Keratinocyte (primary cell): ENCODE data around the gene TLDC2. TPM values are rescaled to one million over a fixed set of nuclear protein-coding genes. Genes with fewer than 3 reads are reported as not detected.

ENCODE experiments used
- DNase-seq: peaks from one replicate; pipeline ENCODE4 v3.0.0-alpha.2; 2011; ENCODE audit warnings: low read depth, missing footprints, low spot score
- FAIRE-seq: peaks from 2 replicates; lab custom pipeline; 2011; peaks lifted over from hg19 to GRCh38; lab: Jason Lieb, UNC
- H2AFZ ChIP-seq: 2 replicates; pipeline ENCODE4 v1.6.0; 2012; ENCODE audit warnings: low read length, control low read depth, inconsistent platforms; ENCODE audit not compliant: control insufficient read depth
- H3K27ac ChIP-seq: 2 replicates; pipeline ENCODE4 v1.5.1; 2011; ENCODE audit warnings: low read length; ENCODE audit not compliant: control insufficient read depth, insufficient read depth
- H3K27me3 ChIP-seq: 3 replicates; pipeline ENCODE4 v1.6.0; 2011; ENCODE audit warnings: low read length; ENCODE audit not compliant: control insufficient read depth, insufficient read depth; ENCODE audit errors: extremely low read depth
- H3K36me3 ChIP-seq, 2 experiments: 2 replicates in 1 of 2; 3 replicates in 1 of 2; pipeline ENCODE4 v1.5.1; 2011; ENCODE audit warnings: low read length in 2 of 2, mild to moderate bottlenecking in 1 of 2; ENCODE audit not compliant: control insufficient read depth in 2 of 2, insufficient read depth in 2 of 2; ENCODE audit errors: extremely low read depth in 1 of 2
- H3K4me1 ChIP-seq: 3 replicates; pipeline ENCODE4 v1.5.1; 2011; ENCODE audit warnings: low read length; ENCODE audit not compliant: control insufficient read depth, insufficient read depth; ENCODE audit errors: extremely low read depth
- H3K4me2 ChIP-seq: 3 replicates; pipeline ENCODE4 v1.6.0; 2011; ENCODE audit warnings: low read depth, low read length; ENCODE audit not compliant: control insufficient read depth, insufficient read depth; ENCODE audit errors: extremely low read depth
- H3K4me3 ChIP-seq, 3 experiments: fragments of 200-600 bp in 1 of 3; sonication (generic) in 1 of 3; 2 replicates in 2 of 3; 3 replicates in 1 of 3; pipeline ENCODE4 v1.5.1; 2011 to 2016; ENCODE audit warnings: low read length in 3 of 3, mild to moderate bottlenecking in 3 of 3, control low read depth in 2 of 3, inconsistent platforms in 1 of 3, low read depth in 1 of 3, mixed read lengths in 1 of 3, mixed run types in 1 of 3, moderate library complexity in 1 of 3; ENCODE audit not compliant: control insufficient read depth in 2 of 3, insufficient read depth in 2 of 3; ENCODE audit errors: extremely low read depth in 1 of 3
- H3K79me2 ChIP-seq: 2 replicates; pipeline ENCODE4 v1.6.0; 2012; ENCODE audit warnings: low read length; ENCODE audit not compliant: control insufficient read depth, insufficient read depth
- H3K9ac ChIP-seq: 3 replicates; pipeline ENCODE4 v1.6.0; 2011; ENCODE audit warnings: low read length; ENCODE audit not compliant: control insufficient read depth, insufficient read depth; ENCODE audit errors: extremely low read depth
- H3K9me1 ChIP-seq: 3 replicates; pipeline ENCODE4 v1.6.0; 2011; ENCODE audit warnings: low read length; ENCODE audit not compliant: control insufficient read depth, insufficient read depth; ENCODE audit errors: extremely low read depth
- H3K9me3 ChIP-seq: 2 replicates; pipeline ENCODE4 v1.5.1; 2012; ENCODE audit warnings: low read depth, low read length; ENCODE audit not compliant: control insufficient read depth
- H4K20me1 ChIP-seq: 3 replicates; pipeline ENCODE4 v1.6.0; 2011; ENCODE audit warnings: low read length; ENCODE audit not compliant: control insufficient read depth, insufficient read depth; ENCODE audit errors: extremely low read depth
- EZH2 ChIP-seq: IDR thresholded peaks from one replicate; pipeline ENCODE4 v1.6.1; 2012; ENCODE audit warnings: inconsistent platforms, mild to moderate bottlenecking, low read length, moderate library complexity
- dilution Hi-C: fragments of 300-500 bp; cut with MboI; formaldehyde crosslinking; loops from one replicate; pipeline ENCODE4 v1.7.0; 2020; ENCODE audit warnings: low sequenced_read_pairs; ENCODE audit not compliant: extremely low pct_ligation_motif_present
- polyA plus RNA-seq, 5 experiments: library from polyadenylated mRNA; depleted of rRNA in 3 of 5; stranded (reverse) in 3 of 5; stranded (forward) in 1 of 5; unstranded in 1 of 5; fragments of >200 nt; gene quantifications; 1 replicate in 1 of 5; 2 replicates in 3 of 5; 3 replicates in 1 of 5; pipeline versions ENCODE4 v1.2.1 to v1.2.3, GENCODE V29; 2011 to 2012; ENCODE audit warnings: missing spikeins in 2 of 5, low read depth in 1 of 5, low replicate concordance in 1 of 5
- TF ChIP-seq, protein P1 (sequence below), 3 experiments: IDR thresholded peaks in 1 of 3; conservative IDR thresholded peaks in 1 of 3; optimal IDR thresholded peaks in 1 of 3; 2 replicates in 2 of 3; 3 replicates in 1 of 3; pipeline versions ENCODE3 to v1.5.1; 2011; ENCODE audit warnings: low read length in 3 of 3, mild to moderate bottlenecking in 3 of 3, moderate library complexity in 2 of 3, control low read depth in 1 of 3, inconsistent platforms in 1 of 3; ENCODE audit not compliant: insufficient read depth in 2 of 3; ENCODE audit errors: extremely low read depth in 1 of 3

Gene TLDC2
- polyA plus RNA-seq, 1 donor (not counting 4 experiments of a cell fraction or from before 2014, with no cell fraction given): 0.34 TPM

DNA sequence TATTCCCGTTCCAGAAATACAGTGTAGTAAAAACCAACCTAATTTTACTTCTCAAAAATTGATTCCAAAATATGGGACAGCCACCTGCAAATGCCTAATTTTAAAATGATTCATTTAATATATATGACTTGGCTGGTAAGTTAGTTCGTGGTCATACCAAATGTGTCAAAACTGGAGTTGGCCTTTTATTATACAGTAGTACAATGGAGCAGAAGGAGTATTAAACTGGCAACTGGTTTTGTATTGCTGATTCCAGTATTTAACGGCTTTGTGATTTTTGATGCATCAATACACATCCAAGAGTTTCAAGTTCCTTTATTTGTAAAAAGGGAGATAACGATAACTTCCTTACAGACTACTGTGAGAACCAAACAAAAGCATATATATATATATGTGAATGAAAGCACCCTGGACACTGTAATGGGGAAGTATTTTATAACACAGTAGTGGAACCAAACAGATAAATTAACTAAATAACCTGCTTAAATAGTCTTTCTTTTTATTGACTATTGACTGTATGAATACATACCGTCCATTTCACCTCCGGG, 50.8 kb downstream of the TLDC2 start:
- FAIRE-seq (no peak), DNase-seq (no peak)
- Histone ChIP-seq H3K79me2 (no peaks in the 10 kb centered on the region), H3K4me1 (no peaks in the 10 kb centered on the region), H2AFZ (no peak overlapping the region), H3K9me3 (no peaks in the 10 kb centered on the region), H3K4me3 (no peak overlapping the region), H3K27ac (no peak overlapping the region), H3K4me2 (no peak overlapping the region), H4K20me1 (no peaks in the 10 kb centered on the region), H3K27me3 (no peaks in the 10 kb centered on the region), H3K9ac (no peak overlapping the region), H3K9me1 (no peaks in the 10 kb centered on the region), H3K36me3 (peaks cover 2 to 4% of the 10 kb centered on the region in 2 experiments)
- dilution Hi-C loops: no loop called here
- TF ChIP-seq EZH2: no peak
- TF ChIP-seq, protein P1, sequence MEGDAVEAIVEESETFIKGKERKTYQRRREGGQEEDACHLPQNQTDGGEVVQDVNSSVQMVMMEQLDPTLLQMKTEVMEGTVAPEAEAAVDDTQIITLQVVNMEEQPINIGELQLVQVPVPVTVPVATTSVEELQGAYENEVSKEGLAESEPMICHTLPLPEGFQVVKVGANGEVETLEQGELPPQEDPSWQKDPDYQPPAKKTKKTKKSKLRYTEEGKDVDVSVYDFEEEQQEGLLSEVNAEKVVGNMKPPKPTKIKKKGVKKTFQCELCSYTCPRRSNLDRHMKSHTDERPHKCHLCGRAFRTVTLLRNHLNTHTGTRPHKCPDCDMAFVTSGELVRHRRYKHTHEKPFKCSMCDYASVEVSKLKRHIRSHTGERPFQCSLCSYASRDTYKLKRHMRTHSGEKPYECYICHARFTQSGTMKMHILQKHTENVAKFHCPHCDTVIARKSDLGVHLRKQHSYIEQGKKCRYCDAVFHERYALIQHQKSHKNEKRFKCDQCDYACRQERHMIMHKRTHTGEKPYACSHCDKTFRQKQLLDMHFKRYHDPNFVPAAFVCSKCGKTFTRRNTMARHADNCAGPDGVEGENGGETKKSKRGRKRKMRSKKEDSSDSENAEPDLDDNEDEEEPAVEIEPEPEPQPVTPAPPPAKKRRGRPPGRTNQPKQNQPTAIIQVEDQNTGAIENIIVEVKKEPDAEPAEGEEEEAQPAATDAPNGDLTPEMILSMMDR (optimal IDR thresholded peaks at IDR 0.05 in 1 of 3, IDR thresholded peaks at IDR 0.05 in 1 of 3, conservative IDR thresholded peaks at IDR 0.05 in 1 of 3; ENCODE audit: extremely low read depth in 1 of 3, insufficient read depth in 2 of 3, low read length in 3 of 3): no peak

DNA sequence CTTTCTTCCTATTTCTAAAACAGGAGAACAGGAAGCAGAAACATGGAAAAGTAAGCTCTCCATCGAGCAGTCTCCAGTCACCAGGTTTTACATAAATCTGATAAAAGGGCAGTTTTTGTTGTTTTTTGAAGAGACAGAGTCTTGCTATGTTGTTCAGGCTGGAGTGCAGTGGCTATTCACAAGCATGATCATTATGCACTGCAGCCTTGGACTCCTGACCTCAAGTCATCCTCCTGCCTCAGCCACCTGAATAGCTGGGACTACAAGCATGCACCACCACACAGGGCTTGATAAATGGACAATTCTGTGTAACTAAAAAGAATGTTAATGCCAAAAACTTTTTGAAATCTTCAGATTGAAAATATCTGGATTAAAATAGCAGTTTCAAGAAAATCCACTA, 51.8 kb downstream of the TLDC2 start:
- no peak overlapping the region for H3K27ac ChIP-seq
- TF ChIP-seq, protein P1 (optimal IDR thresholded peaks at IDR 0.05 in 1 of 3, IDR thresholded peaks at IDR 0.05 in 1 of 3, conservative IDR thresholded peaks at IDR 0.05 in 1 of 3; ENCODE audit: extremely low read depth in 1 of 3, insufficient read depth in 2 of 3, low read length in 3 of 3): no peak
- no peak for TF ChIP-seq EZH2
- H3K36me3 ChIP-seq: peaks cover 2 to 4% of the 10 kb centered on the region in 2 experiments
- DNase-seq: no peak
- no peaks in the 10 kb centered on the region for H3K79me2 ChIP-seq
- no peaks in the 10 kb centered on the region for H3K27me3 ChIP-seq
- H3K4me2 ChIP-seq: no peak overlapping the region
- H3K4me1 ChIP-seq: no peaks in the 10 kb centered on the region
- H3K9me1 ChIP-seq: no peaks in the 10 kb centered on the region
- no peaks in the 10 kb centered on the region for H4K20me1 ChIP-seq
- H3K9ac ChIP-seq: no peak overlapping the region
- H3K9me3 ChIP-seq: no peaks in the 10 kb centered on the region
- H3K4me3 ChIP-seq: no peak overlapping the region
- dilution Hi-C loops: no loop called here
- H2AFZ ChIP-seq: no peak overlapping the region
- no peak for FAIRE-seq
